ENCODE results near the gene HEATR5A. TPM values are rescaled to one million over a fixed set of nuclear protein-coding genes. Genes with fewer than 3 reads are reported as not detected.
"Not testable (repeated sequence)": the region's sequence is repeated elsewhere in the genome, so short reads cannot be mapped to it uniquely, and the experiment has no call there.

Gene HEATR5A
- total RNA-seq: 12.4 and 18.8 TPM in 2 replicates

- peak; percentile 76 for DNase-seq (ENCODE audit: low read depth)
- H3K4me3 ChIP-seq (ENCODE audit: low read depth, low read length): peak within 1 kb of the TSS; percentile 91
- no peaks in the 10 kb centered on the region for H3K27me3 ChIP-seq (ENCODE audit: control insufficient read depth, insufficient read depth, low read length)
- TF ChIP-seq, protein P1, sequence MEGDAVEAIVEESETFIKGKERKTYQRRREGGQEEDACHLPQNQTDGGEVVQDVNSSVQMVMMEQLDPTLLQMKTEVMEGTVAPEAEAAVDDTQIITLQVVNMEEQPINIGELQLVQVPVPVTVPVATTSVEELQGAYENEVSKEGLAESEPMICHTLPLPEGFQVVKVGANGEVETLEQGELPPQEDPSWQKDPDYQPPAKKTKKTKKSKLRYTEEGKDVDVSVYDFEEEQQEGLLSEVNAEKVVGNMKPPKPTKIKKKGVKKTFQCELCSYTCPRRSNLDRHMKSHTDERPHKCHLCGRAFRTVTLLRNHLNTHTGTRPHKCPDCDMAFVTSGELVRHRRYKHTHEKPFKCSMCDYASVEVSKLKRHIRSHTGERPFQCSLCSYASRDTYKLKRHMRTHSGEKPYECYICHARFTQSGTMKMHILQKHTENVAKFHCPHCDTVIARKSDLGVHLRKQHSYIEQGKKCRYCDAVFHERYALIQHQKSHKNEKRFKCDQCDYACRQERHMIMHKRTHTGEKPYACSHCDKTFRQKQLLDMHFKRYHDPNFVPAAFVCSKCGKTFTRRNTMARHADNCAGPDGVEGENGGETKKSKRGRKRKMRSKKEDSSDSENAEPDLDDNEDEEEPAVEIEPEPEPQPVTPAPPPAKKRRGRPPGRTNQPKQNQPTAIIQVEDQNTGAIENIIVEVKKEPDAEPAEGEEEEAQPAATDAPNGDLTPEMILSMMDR (IDR thresholded peaks at IDR 0.05; ENCODE audit: insufficient read depth, low read length, poor library complexity, severe bottlenecking): peak; percentile 19
- no peaks in the 10 kb centered on the region for H3K36me3 ChIP-seq (ENCODE audit: control insufficient read depth, insufficient read depth, low read length)
Observed at GRCh38 chr14:31420319-31421111, at the start of gene HEATR5A. TSS of gene HEATR5A (minus strand) at chr14:31420550. CDS start at chr14:31402975, 17,575 bp downstream.

GRCh38 chr14:31466554-31466953 is 46.2 kb upstream of the HEATR5A start:
- H3K27me3 ChIP-seq (ENCODE audit: control insufficient read depth, insufficient read depth, low read length): no peaks in the 10 kb centered on the region
- H3K4me3 ChIP-seq (ENCODE audit: low read depth, low read length): no peak overlapping the region
- H3K36me3 ChIP-seq (ENCODE audit: control insufficient read depth, insufficient read depth, low read length): no peaks in the 10 kb centered on the region
- no peak for DNase-seq (ENCODE audit: low read depth)
- TF ChIP-seq, protein P1 (IDR thresholded peaks at IDR 0.05; ENCODE audit: insufficient read depth, low read length, poor library complexity, severe bottlenecking): no peak

GRCh38 chr14:31465111-31465510 is 44.8 kb upstream of the HEATR5A start:
- Histone ChIP-seq H3K36me3 (ENCODE audit: control insufficient read depth, insufficient read depth, low read length) (no peaks in the 10 kb centered on the region), H3K27me3 (ENCODE audit: control insufficient read depth, insufficient read depth, low read length) (no peaks in the 10 kb centered on the region), H3K4me3 (ENCODE audit: low read depth, low read length) (no peak overlapping the region)
- no peak for DNase-seq (ENCODE audit: low read depth)
- TF ChIP-seq, protein P1 (IDR thresholded peaks at IDR 0.05; ENCODE audit: insufficient read depth, low read length, poor library complexity, severe bottlenecking): no peak

- H3K4me3 ChIP-seq (ENCODE audit: low read depth, low read length); DNase-seq (ENCODE audit: low read depth); H3K27me3 ChIP-seq (ENCODE audit: control insufficient read depth, insufficient read depth, low read length); H3K36me3 ChIP-seq (ENCODE audit: control insufficient read depth, insufficient read depth, low read length): not testable (repeated sequence)
Observed at GRCh38 chr14:31462450-31462849, 42.1 kb upstream of the HEATR5A start.

DNA sequence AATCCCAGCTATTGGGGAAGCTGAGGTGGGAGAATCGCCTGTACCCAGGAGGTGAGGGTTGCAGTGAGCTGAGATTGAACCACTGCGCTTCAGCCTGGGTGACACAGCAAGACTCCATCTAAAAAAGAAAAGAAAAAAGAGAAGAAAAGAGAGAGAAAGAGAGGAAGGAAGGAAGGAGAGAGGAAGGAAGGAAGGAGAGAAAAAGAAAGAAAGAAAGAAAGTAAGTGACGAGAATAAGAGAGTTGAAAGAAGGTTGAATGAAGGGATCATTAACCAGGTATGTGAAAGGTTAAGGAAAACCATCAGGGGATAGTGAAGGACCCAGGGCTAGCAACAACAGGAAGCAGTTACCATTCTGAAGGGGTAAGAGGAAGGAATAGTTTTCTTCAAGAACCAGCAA is 41.2 kb upstream of the HEATR5A start:
- H3K36me3 ChIP-seq (ENCODE audit: control insufficient read depth, insufficient read depth, low read length): no peaks in the 10 kb centered on the region
- TF ChIP-seq, protein P1 (IDR thresholded peaks at IDR 0.05; ENCODE audit: insufficient read depth, low read length, poor library complexity, severe bottlenecking): no peak
- DNase-seq (ENCODE audit: low read depth): no peak
- no peak overlapping the region for H3K4me3 ChIP-seq (ENCODE audit: low read depth, low read length)
- H3K27me3 ChIP-seq (ENCODE audit: control insufficient read depth, insufficient read depth, low read length): no peaks in the 10 kb centered on the region

GRCh38 chr14:31457665-31458659 is 37.6 kb upstream of the HEATR5A start:
- DNase-seq (ENCODE audit: low read depth): no peak
- Histone ChIP-seq H3K4me3 (ENCODE audit: low read depth, low read length) (peak overlapping the region; percentile 72), H3K36me3 (ENCODE audit: control insufficient read depth, insufficient read depth, low read length) (no peaks in the 10 kb centered on the region), H3K27me3 (ENCODE audit: control insufficient read depth, insufficient read depth, low read length) (no peaks in the 10 kb centered on the region)
- TF ChIP-seq, protein P1 (IDR thresholded peaks at IDR 0.05; ENCODE audit: insufficient read depth, low read length, poor library complexity, severe bottlenecking): no peak

Measured in kidney epithelial cell (primary cell).